H54 (cell line): ENCODE data around the gene OLFM2.

Experiments
- DNase-seq: peaks from one replicate; pipeline ENCODE4 v3.0.0; 2011; ENCODE audit warnings: low spot score, mixed read lengths; ENCODE audit not compliant: insufficient read length
- FAIRE-seq: peaks from 3 replicates; lab custom pipeline; 2011; peaks lifted over from hg19 to GRCh38; lab: Jason Lieb, UNC
- POLR2A ChIP-seq: IDR thresholded peaks from 2 replicates; pipeline ENCODE4 v1.6.1; 2011; ENCODE audit warnings: low read depth, mild to moderate bottlenecking, low read length

The OLFM2 gene

DNA sequence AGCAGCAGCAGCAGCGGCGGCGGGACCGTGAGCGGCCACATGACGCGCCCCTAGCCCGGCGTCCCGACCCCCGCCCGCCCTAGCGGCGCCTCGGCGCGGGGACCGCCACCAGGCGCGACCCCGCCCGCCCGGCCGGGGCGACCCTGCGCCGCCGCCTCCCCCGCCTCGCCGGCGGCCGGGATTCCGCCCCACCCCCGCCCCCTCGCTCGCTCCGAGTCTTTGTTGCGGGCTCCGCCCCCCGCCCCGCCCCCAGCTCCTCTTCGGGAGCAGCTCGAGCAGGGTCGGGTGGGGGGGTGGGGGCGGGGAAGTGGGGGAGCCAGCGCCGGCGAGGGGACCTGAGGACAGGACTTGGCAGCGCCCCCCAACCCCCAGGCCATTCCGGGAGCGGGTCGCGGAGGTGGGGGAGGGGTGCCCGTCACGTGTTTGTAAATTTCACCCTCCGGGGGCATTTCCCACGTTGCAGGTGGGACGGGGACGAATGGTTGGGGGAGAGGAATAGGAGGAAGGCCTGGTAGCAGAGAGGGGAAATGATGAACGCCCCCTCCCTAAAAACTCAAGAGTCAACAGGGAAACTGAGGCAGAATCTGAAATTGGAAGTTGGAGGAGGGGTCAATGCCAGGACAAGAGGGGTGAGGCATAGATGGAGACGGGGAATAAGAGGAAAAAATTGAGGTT is at the start of gene OLFM2:
Gene OLFM2, minus strand, starts transcription at position 190 of the 675 bp plus-strand sequence. Its CDS starts 149 bp downstream, at position 41.
- no peak for FAIRE-seq
- TF ChIP-seq POLR2A, result no peak
- no peak for DNase-seq

DNA sequence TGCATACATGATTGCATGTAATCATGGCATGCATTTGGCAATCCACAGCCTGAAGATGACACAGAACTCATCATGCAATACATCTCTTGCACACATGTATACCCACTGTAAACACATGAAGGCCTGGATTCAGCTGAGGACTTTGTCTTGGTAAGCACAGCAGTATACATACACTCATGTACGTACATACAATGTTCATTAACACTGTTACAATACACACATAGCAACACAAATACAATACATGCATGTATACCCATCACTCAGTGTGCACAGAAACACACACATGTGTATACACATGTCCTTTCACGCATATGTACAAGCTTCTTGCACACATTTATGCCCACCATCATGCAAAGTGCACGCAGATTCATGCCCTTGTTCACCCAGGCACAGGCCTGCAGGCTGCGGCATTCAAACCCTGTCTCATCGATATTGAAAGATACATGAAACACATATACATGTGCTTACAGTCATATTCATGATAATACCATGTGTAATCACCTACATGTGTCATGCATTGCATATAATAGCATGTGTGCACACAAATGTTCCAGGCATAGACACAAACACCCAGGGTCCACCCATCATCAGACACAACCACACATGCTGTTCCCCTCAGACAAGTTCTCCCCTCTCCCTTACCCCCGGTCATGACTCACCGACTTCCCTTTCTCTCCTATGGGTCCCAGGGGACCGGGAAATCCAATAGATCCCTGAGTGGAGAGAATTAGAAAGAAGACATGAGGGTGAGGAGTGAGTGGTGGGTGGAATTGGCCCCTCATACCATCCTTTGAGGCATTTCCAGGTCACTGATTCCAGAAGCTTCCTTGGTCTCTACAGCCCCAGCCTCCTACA is 45.3 kb upstream of the OLFM2 start:
- TF ChIP-seq POLR2A, result no peak
- FAIRE-seq, result no peak
- no peak for DNase-seq

DNA sequence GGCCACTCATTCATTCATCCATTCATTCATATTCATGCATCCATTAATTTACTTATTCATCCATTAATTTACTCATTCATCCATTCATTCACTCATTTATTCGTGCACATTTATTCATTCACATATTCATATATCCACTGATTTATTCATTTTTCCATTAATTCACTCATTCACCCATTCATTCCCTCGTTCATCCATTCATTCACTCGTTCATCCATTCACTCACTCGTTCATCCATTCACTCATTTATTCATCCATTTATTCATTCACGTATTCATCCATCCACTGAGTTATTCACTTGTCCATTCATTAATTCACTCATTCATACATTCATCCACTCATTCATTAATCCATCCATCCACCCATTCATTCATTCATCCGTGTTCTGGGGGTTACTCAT is 35.8 kb upstream of the OLFM2 start:
- no peak for TF ChIP-seq POLR2A
- FAIRE-seq, result no peak
- no peak for DNase-seq

DNA sequence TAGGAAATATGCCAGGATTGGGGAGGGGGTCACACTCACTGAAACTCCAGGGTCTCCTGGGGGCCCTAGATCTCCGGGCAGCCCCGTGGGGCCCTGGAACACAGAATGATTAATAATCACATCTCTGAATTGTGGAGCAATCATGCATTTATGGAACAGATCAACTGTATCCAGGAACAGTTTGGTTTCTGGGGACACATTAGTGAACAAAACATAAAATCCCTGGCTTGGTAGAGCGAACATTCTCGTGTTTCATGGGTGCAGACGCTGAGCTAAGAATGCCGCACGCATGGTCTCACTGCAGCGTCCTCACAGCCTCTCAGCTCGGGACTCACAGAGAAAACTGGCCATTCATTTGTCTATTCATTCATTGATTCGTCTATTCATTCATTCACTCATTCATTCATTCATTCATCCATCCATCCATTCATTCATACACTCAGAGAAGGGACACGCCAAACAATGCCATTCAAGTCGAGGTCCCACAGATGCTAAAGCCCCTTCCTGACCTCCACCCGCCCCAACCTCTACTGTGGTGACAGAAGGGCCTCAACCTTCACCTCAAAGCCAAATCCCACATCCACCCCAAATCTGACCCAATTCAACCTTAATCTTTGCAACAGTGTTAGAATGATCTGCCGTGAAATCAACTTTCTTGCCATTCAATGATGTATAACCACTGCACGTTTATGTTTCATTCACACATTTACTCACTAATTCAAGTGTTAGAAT is 35.0 kb upstream of the OLFM2 start:
- DNase-seq, result no peak
- TF ChIP-seq POLR2A, result no peak
- FAIRE-seq, result no peak

DNA sequence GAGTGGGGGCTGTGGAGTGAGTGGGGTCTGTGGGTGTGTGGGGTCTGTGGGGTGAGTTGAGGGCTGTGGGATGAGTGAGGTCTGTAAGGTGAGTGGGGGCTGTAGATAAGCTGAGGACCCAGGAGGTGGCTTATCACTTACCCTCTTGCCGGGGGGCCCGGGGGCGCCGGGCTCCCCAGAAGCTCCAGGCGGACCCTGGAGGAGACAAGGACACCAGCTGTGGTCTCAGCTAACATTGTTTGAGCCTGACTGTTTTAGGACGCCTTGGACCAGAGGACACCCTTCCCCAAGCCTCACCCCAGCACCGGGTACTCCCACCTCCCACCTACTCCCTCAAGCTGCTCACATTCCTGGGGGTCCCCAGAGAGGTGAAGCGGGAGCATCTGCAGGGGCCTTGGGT is 34.2 kb upstream of the OLFM2 start:
- DNase-seq, result no peak
- no peak for TF ChIP-seq POLR2A
- no peak for FAIRE-seq

DNA sequence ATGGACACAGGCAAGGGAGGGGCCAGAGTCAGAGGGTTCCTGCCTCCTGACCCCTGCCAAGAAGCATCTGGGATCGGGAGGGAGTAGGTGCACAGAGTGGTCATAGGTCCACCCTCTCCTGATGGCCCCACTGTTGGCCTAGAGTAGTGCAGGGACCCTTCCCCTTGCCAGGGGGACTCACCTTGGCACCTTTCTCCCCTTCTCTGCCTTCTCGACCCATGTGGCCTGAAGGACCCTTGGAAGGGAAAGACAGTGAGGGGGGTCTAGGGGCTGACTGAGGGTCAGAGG is 33.3 kb upstream of the OLFM2 start:
- no peak for TF ChIP-seq POLR2A
- FAIRE-seq, result no peak
- DNase-seq, result no peak

DNA sequence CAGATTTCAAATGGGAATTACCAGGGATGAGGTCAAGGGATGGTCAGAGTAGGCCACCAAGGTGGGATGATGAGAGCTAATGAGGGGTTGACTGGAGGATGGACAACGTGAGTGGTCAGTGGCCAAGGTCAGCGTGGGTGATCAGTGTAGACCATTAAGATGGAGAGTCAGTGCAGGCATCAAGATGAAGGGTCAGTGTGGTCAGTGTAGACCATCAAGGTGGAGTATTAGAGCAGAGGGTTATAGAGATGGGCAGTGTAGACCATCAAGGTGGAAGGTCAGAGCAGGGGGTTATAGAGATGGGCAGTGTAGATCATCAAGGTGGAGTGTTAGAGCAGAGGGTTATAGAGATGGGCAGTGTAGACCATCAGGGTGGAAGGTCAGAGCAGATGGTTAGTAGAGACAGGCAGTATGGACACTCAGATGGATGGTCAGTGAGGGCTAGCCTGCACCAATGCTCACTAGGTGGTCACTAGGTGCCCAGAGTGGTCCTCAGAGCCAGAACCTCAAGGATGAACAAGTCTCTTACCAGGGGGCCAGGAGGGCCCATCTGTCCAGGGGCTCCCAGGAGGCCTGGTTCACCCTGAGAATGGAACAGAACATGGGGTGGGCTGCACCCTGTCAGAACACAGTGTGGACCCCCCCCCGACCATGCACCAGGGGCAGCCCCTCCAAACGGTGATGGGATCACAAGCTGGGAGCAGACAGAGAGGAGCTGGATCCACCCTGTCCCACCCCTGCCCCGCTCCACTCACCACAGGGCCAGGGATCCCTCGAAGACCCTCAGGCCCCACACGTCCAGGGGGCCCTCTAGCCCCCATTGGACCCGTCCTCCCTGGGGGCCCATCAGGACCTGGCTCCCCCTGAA is 32.7 kb upstream of the OLFM2 start:
- FAIRE-seq (no peak), DNase-seq (no peak)
- no peak for TF ChIP-seq POLR2A

DNA sequence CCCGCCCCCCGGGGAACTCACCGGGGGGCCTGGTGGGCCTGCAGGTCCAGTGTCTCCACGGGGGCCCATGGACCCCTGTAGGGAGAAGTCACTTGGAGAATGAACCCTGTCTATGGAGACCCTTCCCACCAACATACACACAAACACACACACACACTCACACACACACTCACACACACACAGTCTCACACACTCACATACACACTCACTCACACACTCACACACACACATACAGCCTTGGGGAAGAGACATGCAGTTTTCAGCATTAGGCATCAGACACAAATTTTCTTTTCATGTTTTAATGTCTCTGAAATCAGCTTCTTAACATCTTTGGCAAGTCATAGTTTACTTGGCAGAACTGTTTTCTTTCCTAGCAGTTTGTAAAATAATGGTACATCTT is 31.0 kb upstream of the OLFM2 start:
- no peak for DNase-seq
- FAIRE-seq, result no peak
- no peak for TF ChIP-seq POLR2A

DNA sequence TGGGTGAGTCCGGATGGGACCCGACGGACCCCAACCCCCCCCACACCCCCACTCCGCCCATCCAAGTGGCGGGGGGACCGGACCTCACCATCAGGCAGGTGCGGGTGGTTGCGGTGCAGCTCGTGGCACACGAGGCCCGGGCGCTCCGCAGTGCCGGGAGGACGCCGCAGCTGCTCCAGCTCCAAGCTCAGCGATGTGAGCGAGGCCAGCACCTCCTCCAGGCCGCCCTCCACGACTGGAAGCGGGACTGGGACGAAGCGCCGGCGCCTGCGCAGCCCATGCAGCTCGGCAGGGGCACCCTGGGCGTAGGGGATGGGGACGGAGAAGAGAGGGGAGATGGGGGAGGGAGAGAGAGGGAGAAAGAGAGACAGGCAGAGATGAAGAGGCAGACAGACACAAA is 30.1 kb upstream of the OLFM2 start:
- FAIRE-seq (no peak), DNase-seq (no peak)
- no peak for TF ChIP-seq POLR2A

DNA sequence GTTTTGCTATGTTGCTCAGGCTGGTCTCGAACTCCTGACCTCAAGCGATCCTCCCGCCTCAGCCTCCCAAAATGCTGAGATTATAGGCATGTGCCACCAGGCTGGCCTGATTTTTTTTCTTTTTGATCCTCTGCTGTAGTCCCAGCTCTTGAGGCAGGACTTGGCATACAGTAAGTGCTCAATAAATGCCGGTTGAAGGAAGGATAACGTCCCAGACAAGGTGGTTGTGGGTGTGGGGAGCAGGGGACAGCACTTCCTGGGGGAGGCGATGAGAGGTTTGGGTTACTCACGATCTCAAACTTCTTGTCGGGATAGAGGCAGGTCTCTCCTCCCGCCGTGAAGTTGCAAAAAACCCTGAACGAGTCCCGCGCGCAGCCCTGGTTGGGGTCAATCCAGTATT is 29.7 kb upstream of the OLFM2 start:
- FAIRE-seq (no peak), DNase-seq (no peak)
- no peak for TF ChIP-seq POLR2A

DNA sequence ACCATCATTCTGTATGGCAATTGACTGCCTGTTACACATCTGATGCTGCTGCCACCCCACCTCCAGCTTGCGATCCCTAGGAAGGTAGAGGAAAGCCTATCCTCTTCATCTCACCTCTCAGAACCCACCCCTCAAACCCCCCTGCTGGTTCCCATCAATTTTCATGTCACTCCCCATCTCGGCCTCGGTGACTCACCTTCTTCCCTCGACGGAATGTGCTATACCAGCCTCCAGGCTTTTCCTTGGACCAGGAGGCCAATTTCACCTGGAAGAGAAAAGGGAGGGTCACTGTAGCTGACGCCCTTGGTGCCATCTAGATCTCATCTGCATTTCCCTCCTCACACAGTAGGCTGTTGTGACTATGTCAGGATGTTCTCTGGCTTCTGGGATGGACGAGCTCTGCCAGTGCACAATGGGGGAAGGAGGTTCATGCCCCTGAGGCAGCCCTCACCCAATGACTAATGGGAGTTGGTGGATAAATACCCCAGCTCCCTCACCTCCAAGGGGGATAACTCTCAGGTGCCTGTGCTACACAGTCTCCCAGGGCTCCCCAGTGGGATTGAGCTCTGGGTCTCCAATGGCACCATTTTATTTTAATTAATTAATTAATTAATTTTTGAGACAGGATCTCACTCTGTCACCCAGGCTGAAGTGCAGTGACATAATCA is 26.4 kb upstream of the OLFM2 start:
- no peak for DNase-seq
- no peak for FAIRE-seq
- no peak for TF ChIP-seq POLR2A

DNA sequence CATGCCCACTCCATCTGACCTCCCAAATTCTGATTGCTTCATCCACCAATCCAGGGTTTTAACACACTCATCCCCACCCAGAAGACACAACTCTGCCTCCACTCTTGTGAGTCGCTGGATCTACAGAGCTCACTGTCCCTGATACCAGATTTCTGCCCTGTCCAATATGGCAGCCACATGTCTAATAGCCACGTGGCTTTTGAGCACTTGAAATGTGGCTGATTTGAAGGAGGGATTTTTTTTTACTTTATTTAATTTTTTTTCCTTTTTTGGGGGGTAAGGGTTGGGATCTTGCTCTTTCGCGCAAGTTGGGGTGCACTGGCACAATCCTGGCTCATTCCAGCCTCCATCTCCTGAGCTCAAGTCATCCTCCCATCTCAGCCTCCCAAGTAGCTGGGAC is 24.8 kb upstream of the OLFM2 start:
- DNase-seq (no peak), FAIRE-seq (no peak)
- TF ChIP-seq POLR2A, result no peak

DNA sequence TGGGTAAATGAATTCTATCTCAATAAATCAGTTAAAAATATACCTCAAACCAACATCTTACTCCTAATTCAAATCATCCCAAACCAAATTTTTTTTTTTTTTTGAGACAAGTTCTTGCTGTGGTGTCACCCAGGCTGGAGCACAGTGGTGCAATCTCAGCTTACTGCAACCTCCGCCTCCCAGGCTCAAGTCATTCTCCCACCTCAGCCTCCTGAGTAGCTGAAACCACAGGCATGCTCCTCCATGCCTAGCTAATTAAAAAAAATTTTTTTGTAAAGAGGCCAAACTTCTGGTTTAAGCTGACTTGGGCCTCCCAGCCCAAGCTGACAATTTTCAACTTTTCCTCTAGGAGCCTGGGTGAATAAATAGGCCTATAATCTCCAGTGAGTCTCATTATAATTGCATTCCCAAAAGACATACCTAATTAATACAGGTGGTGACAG is 22.1 kb upstream of the OLFM2 start:
- no peak for TF ChIP-seq POLR2A
- FAIRE-seq (no peak), DNase-seq (no peak)
